Measurements from ENCODE around the gene MED22.
"Not testable (repeated sequence)": the region's sequence is repeated elsewhere in the genome, so short reads cannot be mapped to it uniquely, and the experiment has no call there.

Gene MED22

GRCh38 chr9:133304477-133305377, 43.2 kb downstream of the MED22 start:
- DNase-seq: no peak

- no peak for DNase-seq
Observed at GRCh38 chr9:133304158-133304470, 43.8 kb downstream of the MED22 start.

DNA sequence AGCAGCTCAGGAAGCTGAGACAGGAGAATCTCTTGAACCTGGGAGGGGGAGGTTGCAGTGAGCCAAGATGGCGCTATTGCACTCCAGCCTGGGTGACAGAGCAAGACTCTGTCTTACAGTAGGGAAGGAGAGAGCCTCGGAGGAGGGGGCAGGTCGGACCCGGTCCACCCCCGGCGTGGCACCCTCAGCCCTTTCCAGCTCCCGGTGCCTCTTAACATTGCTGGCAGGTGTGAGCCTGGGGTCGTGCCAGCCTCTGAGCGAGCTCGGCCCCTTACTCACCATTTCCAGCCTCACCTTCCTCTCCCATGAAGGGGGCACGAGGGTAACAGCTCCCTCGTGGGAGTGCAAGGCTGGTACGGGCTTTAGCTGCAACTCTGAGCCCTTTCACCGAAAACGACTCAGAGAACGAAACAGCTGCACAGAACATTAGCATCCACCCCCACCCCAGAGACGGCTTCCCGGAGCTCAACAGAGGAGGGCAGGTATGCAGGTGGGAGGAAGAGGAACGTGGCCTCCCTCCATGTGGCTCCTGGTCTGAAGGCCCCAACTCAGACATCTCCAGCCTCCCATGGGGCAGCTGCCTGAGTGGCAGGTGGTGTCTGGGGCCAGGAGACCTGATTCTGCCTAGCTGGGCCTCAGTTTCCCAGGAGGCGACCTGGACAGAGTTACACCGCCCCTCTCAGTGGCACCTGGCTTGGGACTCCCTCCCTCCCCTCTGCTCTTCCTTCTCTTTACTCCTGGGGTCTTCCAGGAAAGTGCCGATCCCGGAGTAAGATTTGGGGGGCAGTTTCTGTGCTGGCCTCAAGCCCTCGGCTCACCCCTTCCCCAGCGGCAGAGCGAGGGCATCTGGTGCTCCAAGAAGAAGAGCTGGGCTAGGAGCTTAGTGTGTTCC, 44.4 kb downstream of the MED22 start:
- no peak for DNase-seq

DNA sequence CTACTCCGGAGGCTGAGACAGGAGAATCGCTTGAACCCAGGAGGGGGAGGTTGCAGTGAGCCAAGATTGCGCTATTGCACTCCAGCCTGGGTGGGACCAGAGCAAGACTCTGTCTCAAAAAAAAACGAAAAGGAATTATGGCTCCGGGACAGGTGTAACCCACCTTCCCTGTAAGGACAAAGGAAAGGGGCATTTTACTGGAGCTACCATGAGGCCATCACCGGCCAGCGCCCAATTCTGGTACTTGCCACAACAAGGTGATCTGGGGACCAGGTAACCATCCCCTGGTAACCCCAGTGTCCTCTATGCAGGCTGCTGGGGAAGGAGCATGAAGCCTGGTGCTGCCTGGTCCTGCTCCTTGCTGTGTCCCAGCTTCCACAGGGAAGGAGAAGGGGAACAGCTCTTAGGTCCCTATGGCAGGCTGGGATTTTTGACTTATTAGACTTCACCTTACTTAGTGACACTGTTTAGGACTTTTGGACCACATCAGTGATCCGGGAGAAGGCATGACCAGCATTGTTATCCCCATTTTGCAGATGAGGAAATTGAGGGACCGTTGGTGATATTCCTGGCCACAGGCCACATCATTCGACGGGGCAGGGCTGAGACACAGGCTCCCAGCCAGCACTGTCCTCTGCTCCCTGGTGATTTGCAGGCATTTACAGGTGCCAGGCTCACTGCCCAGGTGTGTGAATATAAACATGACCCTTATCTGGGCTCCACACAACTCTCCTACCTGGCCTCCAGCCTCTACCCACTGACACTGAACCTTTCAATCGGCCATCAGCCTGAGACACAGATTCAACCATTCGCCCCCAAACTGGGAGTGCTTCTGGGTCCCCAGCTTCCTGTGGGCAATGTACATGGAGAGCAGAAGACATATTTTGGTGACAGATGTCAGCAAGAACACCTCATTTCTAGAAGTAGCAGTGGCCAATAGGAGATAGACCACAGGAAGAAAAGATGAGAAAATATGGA, 46.4 kb downstream of the MED22 start:
- no peak for DNase-seq

- DNase-seq: not testable (repeated sequence)
Observed at GRCh38 chr9:133299996-133300395, 47.9 kb downstream of the MED22 start.

- DNase-seq: no peak
Observed at GRCh38 chr9:133294257-133294656, 53.7 kb downstream of the MED22 start.

GRCh38 chr9:133290751-133291302, 57.1 kb downstream of the MED22 start:
- DNase-seq: no peak

All from suppressor macrophage (primary cell).